Stimulated activated CD4-positive, alpha-beta T cell treated with anti-CD3 and anti-CD28 coated beads, Interleukin-4, amount 100 ng/mL, for 4 hours (primary cell): ENCODE measurements around the gene DIP2B.
"Not testable (repeated sequence)": the region's sequence is repeated elsewhere in the genome, so short reads cannot be mapped to it uniquely, and the experiment has no call there.

Experiments
- DNase-seq, 2 experiments: peaks; one replicate each; pipeline ENCODE4 v3.0.0-alpha.2; 2020

Gene DIP2B

DNA sequence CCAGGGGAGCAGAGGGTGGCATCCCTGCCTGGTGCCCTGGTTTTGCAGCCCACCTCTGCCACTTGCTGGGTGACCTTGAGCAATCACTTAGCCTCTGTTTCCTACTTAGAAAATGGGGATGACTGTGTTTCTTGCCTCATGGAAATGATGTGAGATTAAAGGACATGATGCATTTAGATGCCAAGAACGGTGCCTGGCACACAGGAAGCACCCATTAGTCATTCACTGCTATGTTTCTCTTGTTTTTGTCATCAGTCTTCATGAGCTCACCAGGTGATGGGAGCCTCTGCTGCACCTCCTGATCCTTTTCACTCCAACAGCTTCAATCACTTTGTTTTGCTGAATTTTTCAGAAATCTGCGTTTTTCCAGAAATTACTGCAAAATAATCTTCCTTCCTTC is 235.5 kb downstream of the DIP2B start:
- DNase-seq = no peak

- DNase-seq = no peak
Observed at GRCh38 chr12:50742776-50743175, 238.0 kb downstream of the DIP2B start.

GRCh38 chr12:50745861-50746260 is 241.1 kb downstream of the DIP2B start:
- DNase-seq = no peak

GRCh38 chr12:50746431-50746830 is 241.6 kb downstream of the DIP2B start:
- DNase-seq = no peak

DNA sequence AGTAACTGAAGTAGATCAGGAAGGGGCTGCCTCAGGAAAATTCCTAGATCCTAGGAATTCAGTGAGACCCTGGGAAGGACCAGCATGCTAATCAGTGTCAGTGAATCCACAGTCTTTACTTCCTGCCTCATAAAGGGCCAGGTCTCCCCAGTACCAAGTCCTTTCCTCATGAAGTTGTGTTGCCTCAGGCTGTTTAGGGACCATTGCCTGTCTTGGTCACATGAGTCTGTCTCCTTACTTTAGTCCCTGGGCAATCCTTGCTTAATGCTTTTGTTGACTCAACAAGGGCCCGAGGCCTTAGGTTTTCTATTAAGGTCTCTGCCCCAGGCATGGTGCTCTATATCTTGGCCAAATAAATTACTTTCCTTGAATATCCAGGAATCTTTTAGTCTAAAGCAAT is 243.0 kb downstream of the DIP2B start:
- no peak for DNase-seq

DNA sequence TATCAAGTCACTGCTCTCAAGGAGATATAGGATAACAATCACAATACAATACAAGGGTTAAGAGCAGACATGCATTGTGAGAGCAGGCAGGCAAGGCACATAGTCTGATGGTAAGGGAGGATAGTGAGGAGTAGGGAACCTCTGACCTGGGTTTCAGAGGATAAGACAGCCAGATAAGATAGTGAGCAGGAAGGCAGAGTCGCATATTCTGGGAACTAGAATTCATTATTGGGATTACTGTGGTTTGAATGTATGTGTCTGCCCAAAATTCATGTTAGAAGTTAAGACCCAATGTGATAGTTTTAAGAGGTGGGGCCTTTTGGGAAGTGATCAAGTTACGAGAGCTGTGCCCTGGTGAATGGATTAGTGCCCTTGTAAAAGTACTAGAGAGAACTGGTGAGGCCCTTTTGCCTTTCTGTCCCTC is 244.7 kb downstream of the DIP2B start:
- no peak for DNase-seq

DNA sequence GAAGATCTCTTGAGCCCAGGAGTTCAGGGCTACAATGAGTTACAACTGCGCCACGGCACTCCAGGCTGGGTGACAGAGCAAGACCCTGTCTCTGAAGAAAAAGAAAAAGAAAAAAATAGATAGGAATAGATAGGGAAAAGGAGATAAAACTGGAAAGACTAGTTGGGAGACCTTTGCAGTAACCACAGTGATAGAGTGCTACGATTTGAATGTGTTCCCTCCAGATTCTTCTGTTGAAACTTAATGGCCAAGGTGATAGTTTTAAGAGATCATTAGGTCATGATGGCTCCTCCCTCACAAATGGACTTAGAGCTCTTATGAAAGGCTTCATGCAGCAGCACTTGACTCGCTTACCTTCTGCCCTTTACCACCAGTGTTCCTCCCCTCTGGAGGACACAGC is 245.6 kb downstream of the DIP2B start:
- DNase-seq = no peak

- DNase-seq = no peak
Observed at GRCh38 chr12:50751948-50752721, 247.3 kb downstream of the DIP2B start.

DNA sequence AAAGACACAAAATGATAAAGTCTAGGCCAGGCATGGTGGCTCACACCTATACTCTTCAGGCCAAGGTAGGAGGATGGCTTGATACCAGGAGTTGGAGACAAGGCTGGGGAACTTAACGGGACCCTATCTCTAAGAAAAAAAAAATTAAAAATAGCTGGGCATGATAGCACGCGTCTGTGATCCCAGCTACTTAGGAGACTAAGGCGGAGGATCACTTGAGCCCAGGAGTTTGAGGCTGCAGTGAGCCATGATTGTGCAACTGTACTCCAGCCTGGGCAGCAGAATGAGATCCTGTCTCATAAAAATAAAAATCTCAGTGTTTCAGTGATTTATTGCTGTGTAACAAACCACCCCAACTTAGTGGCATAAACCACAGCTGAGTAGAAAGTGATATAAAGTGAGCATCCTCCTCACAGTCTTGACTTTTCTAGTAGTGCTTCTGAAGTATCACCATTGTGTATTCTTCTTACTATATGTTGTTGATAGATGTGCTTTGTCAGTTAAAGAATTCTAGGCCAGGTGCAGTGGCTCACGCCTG is 248.5 kb downstream of the DIP2B start:
- no peak for DNase-seq

GRCh38 chr12:50763639-50764285 is 259.0 kb downstream of the DIP2B start, which contains the start of gene ATF1:
ATF1 (plus strand) TSS chr12:50764101; CDS start chr12:50780146, 16,045 bp downstream.
- DNase-seq = peak; percentile 85 to 91

DNA sequence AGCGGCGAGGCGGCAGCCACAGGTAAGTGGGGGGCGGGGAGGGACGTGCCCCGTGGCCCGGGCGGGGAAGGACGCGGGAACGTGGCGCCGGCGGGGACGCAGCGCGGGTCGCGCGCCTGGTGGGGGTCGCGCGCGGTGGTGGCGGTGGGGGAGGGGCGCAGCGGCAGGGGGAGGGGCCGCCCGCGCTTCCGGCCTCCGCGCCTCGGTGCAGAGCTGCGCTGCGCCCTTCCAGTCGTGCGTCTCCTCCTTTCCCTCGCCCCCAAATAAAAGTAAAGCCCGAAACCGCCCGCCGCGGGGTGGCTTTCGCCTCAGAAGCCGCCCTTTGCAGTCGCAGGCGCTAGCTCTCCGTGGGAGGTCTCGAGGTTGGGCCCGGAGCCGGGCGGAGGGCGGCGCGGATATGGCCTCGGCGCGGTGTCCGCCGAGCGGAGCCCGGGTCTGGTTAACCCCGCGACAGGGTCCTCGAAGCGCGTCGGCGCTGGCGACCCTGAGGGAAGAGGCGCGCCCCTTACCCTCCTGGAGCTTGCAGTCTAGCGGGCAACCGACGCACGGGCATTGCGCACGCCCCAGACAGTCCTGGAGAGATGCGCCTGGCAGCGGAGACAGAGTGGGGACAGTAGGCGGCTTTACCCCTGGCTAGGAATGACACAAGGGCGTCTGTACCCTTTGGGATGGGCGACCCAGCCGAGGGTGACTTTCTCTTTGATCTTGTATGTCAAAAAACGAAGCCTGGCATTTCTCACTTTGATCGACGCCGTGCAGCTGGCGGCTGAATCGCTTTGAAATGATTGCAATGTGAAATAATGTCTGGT is 259.7 kb downstream of the DIP2B start:
- DNase-seq = peak; percentile 25 to 76

DNA sequence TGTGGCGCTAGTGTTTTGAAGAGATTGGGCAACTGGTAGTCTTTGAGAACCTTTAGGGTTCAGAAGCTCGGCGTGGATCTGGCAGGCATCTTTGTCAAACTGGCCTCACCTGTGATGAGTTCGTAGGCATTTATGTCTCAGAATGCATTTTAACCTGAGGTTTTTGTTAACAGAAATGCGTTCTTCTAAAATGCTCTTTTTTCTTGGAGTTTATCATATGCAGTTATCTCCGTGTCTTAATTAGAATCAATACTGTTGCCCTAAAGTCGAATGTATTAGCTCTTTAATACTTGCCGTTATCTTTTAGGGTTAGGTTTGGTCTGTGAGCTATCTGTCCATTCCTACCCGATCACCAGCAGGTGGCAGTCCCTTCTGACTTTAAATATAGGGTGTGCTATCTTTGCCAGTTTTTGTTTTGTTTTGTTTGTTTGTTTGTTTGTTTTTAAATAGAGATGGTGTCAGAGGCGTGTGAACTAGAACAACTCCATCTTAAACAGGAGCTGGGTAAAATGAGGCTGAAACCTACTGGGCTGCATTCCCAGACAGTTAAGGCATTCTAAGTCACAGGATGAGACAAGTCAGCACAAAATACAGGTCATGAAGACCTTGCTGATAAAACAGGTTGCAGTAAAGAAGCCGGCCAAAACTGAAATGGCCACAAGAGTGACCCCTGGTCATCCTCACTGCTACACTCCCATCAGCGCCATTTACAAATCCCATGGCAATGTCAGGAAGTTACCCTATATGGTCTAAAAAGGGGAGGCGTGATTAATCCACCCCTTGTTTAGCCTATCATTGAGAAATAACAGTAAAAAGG is 260.5 kb downstream of the DIP2B start:
- DNase-seq = peak; percentile 10 to 19

DNA sequence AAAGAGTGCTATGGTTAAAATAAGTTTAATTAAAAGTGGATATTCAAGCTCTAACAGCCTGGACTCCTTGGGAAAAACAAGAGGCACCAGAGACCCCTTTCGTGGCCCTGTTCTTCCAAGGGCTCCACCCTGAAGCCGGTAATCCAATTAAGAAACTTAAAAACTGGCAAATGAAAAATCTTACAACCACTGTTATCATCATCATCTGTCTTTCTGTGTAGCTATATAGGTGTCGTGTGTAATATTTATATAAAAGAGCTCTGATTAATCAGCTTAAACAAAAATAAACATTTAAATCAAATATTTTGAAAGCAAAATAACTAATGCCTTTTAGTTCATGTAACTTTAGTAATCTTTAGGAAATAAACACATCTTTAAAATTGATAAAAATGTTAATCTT is 263.6 kb downstream of the DIP2B start:
- no peak for DNase-seq

DNA sequence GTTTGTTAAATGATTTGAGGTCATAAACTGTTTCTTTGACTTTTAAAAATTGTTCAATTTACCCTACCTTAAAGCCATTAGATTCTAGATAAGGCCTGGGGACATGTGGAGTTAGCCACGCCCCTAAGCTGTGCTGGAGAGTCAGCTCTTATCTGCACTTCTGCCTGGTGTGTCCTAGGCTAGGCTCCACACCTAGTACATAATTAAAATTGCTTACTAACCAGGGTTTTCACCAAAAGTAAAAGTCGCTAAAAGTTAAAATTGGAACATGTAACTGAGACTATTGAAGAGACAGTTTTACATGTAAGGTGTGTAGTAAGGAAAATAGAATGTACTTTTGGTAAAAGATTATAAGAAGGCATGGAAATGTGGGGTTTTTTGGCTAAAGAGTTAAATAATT is 264.0 kb downstream of the DIP2B start:
- not testable (repeated sequence) for DNase-seq

DNA sequence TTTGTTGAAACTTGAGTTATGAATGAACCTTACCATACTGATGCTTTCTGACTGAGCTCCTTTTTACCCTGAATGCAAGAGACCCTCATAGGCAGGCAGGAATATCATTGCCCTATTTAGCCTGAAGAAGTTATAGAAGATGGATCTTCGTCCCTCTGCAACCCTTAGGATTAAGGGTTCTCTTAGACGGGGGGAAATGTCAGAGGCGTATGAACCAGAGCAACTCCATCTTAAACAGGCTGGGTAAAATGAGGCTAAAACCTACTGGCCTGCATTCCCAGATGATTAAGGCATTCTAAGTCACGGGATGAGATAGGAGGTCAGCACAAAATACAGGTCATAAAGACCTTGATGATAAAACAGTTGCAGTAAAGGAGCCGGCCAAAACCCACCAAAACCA is 266.6 kb downstream of the DIP2B start:
- DNase-seq = no peak

- no peak for DNase-seq
Observed at GRCh38 chr12:50772470-50772869, 267.7 kb downstream of the DIP2B start.

DNA sequence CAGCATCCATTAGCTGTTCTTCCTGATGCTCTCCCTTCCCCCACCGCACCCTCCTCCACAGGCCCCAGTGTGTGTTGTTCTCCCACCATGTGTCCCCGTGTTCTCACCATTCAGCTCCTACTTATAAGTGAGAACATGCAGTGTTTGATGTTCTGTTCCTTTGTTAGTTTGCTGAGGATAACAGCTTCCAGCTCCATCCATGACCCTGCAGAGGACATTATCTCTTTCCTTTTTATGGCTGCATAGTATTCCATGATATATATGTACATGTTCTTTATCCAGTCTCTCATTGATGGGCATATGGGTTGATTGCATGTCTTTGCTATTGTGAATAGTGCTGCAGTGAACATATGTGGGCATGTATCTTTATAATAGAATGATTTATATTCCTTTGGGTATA is 268.1 kb downstream of the DIP2B start:
- DNase-seq = no peak

- no peak for DNase-seq
Observed at GRCh38 chr12:50775251-50775650, 270.5 kb downstream of the DIP2B start.

- no peak for DNase-seq
Observed at GRCh38 chr12:50776749-50777728, 272.3 kb downstream of the DIP2B start.

- no peak for DNase-seq
Observed at GRCh38 chr12:50778663-50779590, 274.1 kb downstream of the DIP2B start.
